HUES48 (cell line): ENCODE data around the gene NUP85.
"Not testable (repeated sequence)": the region's sequence is repeated elsewhere in the genome, so short reads cannot be mapped to it uniquely, and the experiment has no call there.

Source experiments
- H3K27ac ChIP-seq: one replicate; pipeline ENCODE4 v1.7.0; 2013; ENCODE audit warnings: low read depth, low read length, inconsistent platforms
- H3K27me3 ChIP-seq: 2 replicates; pipeline ENCODE4 v1.6.1; 2013; ENCODE audit warnings: mild to moderate bottlenecking, low read length; ENCODE audit not compliant: control insufficient read depth, insufficient read depth
- H3K36me3 ChIP-seq: 2 replicates; pipeline ENCODE4 v1.6.1; 2013; ENCODE audit warnings: low read length; ENCODE audit not compliant: control insufficient read depth, insufficient read depth
- H3K4me1 ChIP-seq: 2 replicates; pipeline ENCODE4 v1.6.1; 2013; ENCODE audit warnings: mild to moderate bottlenecking, low read length; ENCODE audit not compliant: control insufficient read depth, insufficient read depth
- H3K4me3 ChIP-seq: 2 replicates; pipeline ENCODE4 v1.5.1; 2013; ENCODE audit warnings: mild to moderate bottlenecking, low read depth, low read length
- H3K9ac ChIP-seq: 2 replicates; pipeline ENCODE4 v1.6.1; 2013; ENCODE audit warnings: mild to moderate bottlenecking, low read depth, low read length, moderate library complexity
- H3K9me3 ChIP-seq: 2 replicates; pipeline ENCODE4 v1.6.1; 2013; ENCODE audit warnings: low read length; ENCODE audit not compliant: control insufficient read depth, insufficient read depth

The NUP85 gene

DNA sequence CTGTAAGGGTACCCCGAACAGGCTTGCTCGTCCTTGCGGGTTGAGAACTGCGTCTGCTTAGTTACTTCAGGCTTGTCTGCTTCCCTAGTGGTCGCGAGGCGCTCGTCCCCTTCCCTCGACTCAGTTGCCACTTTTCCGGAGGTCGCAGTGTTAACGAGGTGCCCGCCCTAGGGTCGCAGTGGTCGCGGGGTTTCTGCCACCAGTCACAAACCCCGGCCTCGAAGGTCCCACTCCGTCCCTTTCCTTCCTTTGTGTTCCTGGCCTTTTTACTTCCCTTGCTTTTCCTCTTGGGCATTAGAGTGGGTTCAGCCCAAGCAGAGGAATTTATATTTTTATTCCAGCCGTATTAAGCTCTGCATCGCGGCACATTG lies 299 bp downstream of the NUP85 start:
- Histone ChIP-seq H3K9ac (peak overlapping the region; percentile 96), H3K9me3 (no peaks in the 10 kb centered on the region), H3K4me1 (peaks cover 3% of the 10 kb centered on the region; the same call in 1 of the 2 replicates), H3K36me3 (peaks cover 24% of the 10 kb centered on the region), H3K27ac (peak overlapping the region; percentile 99), H3K4me3 (peak overlapping the region; percentile 92), H3K27me3 (no peaks in the 10 kb centered on the region)

DNA sequence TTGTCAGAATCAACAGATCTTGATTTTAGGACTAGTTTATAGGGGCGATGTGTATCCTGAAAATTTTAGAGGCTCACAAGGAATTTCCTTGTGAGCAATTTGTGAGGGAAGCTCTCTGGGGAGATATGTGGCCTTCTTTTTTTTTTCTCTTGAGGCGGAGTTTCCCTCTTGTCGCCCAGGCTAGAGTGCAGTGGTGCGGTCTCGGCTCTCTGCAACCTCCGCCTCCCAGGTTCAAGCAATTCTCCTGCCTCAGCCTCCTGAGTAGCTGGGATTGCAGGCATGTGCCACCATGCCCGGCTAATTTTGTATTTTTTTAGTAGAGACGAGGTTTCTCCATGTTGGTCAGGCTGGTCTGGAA lies 1.6 kb downstream of the NUP85 start:
- H3K4me1 ChIP-seq, H3K9me3 ChIP-seq, H3K4me3 ChIP-seq, H3K27ac ChIP-seq, H3K27me3 ChIP-seq, H3K9ac ChIP-seq: not testable (repeated sequence)
- peaks cover 35% of the 10 kb centered on the region for H3K36me3 ChIP-seq

DNA sequence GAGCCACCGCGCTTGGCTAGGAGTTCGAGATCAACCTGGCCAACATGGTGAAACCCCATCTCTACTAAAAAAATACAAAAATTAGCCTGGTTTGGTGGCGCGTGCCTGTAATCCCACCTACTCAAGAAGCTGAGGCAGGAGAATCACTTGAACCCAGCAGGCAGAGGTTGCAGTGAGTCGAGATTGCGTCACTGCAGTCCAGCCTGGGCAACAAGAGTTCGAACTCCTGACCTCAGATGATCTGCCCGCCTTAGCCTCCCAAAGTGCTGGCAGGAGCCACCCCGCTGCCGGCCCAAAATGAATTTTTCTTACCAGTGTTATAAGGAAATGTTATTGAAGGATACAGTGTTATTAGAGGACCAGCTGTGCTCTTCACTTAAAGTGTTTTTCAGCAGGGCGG lies 2.3 kb downstream of the NUP85 start:
- Histone ChIP-seq H3K36me3 (peaks cover 41% of the 10 kb centered on the region), H3K4me3 (no peak overlapping the region)

DNA sequence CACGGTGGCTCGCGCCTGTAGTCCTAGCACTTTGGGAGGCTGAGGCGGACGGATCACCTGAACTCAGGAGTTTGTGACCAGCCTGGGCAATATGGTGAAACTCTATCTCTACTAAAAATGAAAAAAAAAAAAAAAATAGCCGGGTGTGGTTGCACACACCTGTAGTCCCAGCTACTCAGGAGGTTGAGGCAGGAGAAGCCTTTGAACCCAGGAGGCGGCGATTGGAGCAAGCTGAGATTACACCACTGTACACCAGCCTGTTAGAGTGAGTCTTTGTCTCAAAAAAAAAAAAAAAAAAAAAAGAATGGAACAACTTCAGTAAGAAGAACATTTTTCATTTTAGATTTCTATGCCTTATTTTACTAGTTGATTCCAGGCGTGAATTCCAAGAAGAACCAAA lies 2.7 kb downstream of the NUP85 start:
- no peak overlapping the region for H3K9ac ChIP-seq
- H3K27me3 ChIP-seq, result no peaks in the 10 kb centered on the region
- no peak overlapping the region for H3K4me3 ChIP-seq
- peaks cover 3% of the 10 kb centered on the region; the same call in 1 of the 2 replicates for H3K4me1 ChIP-seq
- no peaks in the 10 kb centered on the region for H3K9me3 ChIP-seq
- H3K36me3 ChIP-seq, result peaks cover 45% of the 10 kb centered on the region
- H3K27ac ChIP-seq, result no peak overlapping the region

More for the DNA sequence above, 2.3 kb downstream of the NUP85 start:
- H3K4me1 ChIP-seq, result peaks cover 3% of the 10 kb centered on the region; the same call in 1 of the 2 replicates
- no peak overlapping the region for H3K9ac ChIP-seq
- H3K27ac ChIP-seq, result no peak overlapping the region
- H3K27me3 ChIP-seq, result no peaks in the 10 kb centered on the region
- H3K9me3 ChIP-seq, result no peaks in the 10 kb centered on the region

DNA sequence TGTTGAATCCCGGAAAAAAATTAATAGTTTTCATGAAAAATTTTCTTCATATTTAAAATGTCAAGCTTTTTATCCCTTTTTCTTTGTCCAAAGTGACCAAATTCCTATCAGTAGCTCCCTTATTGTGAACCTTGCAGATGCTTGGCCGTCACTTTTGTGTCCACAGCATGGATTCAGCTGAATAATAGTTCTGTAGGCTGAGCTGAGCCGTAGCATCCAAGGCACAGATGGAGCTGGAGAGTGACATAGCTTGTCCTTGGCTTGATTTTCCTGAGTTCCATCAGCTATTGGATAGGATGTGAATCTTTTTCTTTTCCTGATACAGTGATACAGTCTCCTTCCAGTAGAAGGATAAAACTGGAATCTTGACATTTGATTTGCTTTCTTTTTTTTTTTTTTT lies 3.6 kb downstream of the NUP85 start:
- H3K9me3 ChIP-seq, result no peaks in the 10 kb centered on the region
- peaks cover 3% of the 10 kb centered on the region; the same call in 1 of the 2 replicates for H3K4me1 ChIP-seq
- H3K9ac ChIP-seq, result no peak overlapping the region
- peaks cover 53% of the 10 kb centered on the region for H3K36me3 ChIP-seq
- no peak overlapping the region for H3K4me3 ChIP-seq
- no peak overlapping the region for H3K27ac ChIP-seq
- no peaks in the 10 kb centered on the region for H3K27me3 ChIP-seq

DNA sequence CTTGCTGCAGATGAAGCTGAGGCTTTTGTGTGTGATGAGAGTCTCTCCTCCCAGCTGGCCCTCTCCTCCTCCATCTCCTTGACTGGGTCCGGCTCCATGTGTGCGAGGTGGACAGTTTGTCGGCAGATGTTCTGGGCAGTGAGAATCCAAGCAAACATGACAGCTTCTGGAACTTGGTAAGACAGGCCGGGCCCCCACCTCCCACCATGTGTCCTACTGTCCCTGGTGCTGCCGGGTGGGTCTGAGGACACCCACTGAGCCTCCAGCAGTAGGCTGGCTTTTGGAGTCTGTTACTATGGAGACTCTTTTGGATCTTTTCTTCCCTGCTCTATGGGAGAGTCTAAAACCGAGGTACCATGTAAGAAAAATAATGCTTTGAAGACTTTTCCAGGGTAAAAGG lies 12.7 kb downstream of the NUP85 start:
- H3K4me3 ChIP-seq, result no peak overlapping the region
- peaks cover 80% of the 10 kb centered on the region for H3K36me3 ChIP-seq

DNA sequence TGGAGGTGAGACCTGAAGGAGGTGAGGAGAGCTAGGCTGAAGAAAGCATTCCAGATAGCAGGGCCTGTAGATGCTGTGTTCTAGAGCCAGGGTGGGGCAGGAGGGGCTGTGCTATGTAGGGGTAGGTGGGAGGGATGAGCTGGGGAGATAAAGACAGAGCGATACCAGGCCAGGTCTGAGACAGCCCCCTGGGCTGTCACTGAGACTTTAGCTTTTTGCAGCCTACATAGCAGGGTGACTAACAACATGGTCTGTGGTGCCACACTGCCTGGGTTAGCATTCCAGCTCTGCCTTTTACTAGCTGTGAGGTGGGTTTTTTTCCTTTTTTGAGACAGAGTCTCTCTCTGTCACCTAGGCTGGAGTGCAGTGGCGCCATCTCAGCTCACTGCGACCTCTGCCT lies 14.3 kb downstream of the NUP85 start:
- Histone ChIP-seq H3K4me1 (no peaks in the 10 kb centered on the region), H3K27ac (no peak overlapping the region), H3K9me3 (no peaks in the 10 kb centered on the region), H3K4me3 (no peak overlapping the region), H3K9ac (no peak overlapping the region), H3K36me3 (peaks cover 73% of the 10 kb centered on the region), H3K27me3 (no peaks in the 10 kb centered on the region)

More for the DNA sequence above, 12.7 kb downstream of the NUP85 start:
- Histone ChIP-seq H3K4me1 (no peaks in the 10 kb centered on the region), H3K9ac (no peak overlapping the region), H3K27ac (no peak overlapping the region), H3K9me3 (no peaks in the 10 kb centered on the region), H3K27me3 (no peaks in the 10 kb centered on the region)

DNA sequence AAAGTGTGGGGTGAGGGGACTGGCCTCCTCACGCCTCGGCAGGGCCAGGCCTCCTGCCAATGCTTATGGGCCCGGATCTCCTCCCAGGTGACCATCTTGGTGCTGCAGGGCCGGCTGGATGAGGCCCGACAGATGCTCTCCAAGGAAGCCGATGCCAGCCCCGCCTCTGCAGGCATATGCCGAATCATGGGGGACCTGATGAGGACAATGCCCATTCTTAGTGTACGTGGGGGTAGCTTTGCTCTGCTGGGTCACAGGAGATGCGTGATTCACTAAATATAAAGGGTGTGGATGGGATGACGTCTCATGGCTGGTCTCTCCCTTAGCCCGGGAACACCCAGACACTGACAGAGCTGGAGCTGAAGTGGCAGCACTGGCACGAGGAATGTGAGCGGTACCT lies 19.5 kb downstream of the NUP85 start:
- no peaks in the 10 kb centered on the region for H3K9me3 ChIP-seq
- H3K4me3 ChIP-seq, result no peak overlapping the region
- no peak overlapping the region for H3K27ac ChIP-seq
- H3K9ac ChIP-seq, result no peak overlapping the region
- H3K27me3 ChIP-seq, result no peaks in the 10 kb centered on the region
- H3K4me1 ChIP-seq, result no peaks in the 10 kb centered on the region
- H3K36me3 ChIP-seq, result peaks cover 71% of the 10 kb centered on the region

DNA sequence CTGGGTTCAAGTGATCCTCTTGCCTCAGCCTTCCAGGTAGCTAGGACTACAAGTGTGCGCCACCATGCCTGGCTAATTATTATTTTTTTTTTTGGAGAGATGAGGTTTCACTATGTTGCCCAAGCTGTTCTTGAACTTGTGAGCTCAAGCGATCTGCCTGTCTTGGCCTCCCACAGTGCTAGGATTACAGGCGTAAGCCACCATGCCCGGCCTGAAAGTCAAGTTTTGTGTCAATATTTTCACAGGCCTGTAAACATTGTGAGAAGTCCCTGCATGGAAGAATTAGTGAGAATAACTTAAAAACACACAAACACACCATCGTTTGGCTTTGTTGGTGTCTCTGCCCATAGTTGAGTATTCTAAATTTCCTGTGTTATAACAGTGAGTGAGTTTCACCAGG lies 22.2 kb downstream of the NUP85 start:
- peaks cover 84% of the 10 kb centered on the region for H3K36me3 ChIP-seq

DNA sequence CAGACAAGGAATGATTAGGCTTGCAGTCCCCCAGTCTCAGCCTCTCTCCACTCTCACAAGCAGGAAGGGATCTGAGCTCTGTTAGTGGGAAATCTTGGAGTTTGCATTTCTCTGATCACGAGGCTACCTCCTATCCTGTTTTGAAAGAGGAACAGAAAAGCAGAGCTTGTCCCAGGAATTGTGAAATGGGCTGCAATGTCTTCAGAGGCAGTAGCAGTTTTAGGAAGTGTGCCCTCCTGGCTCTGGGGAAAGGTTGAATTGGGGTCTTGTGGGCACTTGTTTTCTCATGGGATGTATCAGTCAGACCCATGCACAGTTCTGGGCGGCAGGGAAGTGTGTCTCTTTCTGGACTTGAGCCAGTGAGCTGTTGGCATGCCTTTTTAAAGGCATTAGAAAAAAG lies 22.8 kb downstream of the NUP85 start:
- Histone ChIP-seq H3K27me3 (no peaks in the 10 kb centered on the region), H3K4me3 (no peak overlapping the region), H3K4me1 (no peaks in the 10 kb centered on the region), H3K9ac (no peak overlapping the region), H3K9me3 (no peaks in the 10 kb centered on the region), H3K27ac (no peak overlapping the region), H3K36me3 (peaks cover 86% of the 10 kb centered on the region)

More for the DNA sequence above, 22.2 kb downstream of the NUP85 start:
- Histone ChIP-seq H3K9ac (no peak overlapping the region), H3K4me3 (no peak overlapping the region), H3K4me1 (no peaks in the 10 kb centered on the region), H3K27me3 (no peaks in the 10 kb centered on the region), H3K9me3 (no peaks in the 10 kb centered on the region), H3K27ac (no peak overlapping the region)

DNA sequence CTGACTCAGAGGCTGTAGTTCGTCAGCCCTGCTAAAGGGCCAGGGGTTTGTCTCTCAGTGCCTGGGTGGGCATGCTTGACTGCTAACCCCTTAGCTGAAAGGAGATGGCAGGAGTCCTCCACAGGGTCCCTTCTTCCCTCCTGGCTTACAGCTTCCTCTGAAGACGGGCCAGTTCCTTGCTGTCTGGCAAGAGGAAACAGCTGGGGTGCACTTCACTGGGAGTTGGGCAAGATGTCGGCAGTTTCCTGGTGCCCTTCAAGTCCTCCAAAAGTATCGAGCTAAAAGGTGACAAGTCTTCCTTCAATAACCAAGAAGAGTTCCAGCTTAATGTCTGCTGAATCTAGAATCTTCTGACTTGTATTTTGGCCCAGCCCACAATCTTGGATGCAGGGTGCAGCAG lies 23.4 kb downstream of the NUP85 start:
- H3K4me1 ChIP-seq, result no peaks in the 10 kb centered on the region
- no peaks in the 10 kb centered on the region for H3K27me3 ChIP-seq
- peaks cover 85% of the 10 kb centered on the region for H3K36me3 ChIP-seq
- H3K9ac ChIP-seq, result no peak overlapping the region
- no peak overlapping the region for H3K27ac ChIP-seq
- H3K4me3 ChIP-seq, result no peak overlapping the region
- no peaks in the 10 kb centered on the region for H3K9me3 ChIP-seq

DNA sequence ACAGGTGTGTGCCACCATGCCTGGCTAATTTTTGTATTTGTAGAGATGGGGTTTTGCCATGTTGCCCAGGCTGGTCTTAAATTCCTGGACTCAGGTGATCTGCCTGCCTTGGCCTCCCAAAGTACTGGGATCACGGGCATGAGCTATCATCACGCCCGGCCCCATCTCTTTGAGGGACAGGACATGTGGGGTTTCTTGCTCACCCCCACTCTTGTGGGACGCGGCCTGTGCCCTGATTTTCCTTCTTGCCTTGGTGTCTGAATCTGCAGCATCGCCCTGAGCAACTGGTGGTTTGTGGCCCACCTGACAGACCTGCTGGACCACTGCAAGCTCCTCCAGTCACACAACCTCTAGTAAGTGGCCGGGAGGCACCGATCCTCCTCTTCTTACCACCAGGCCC lies 25.6 kb downstream of the NUP85 start:
- Histone ChIP-seq H3K4me1 (no peaks in the 10 kb centered on the region), H3K36me3 (peaks cover 88% of the 10 kb centered on the region), H3K27ac (no peak overlapping the region), H3K27me3 (no peaks in the 10 kb centered on the region), H3K9me3 (no peaks in the 10 kb centered on the region), H3K4me3 (no peak overlapping the region), H3K9ac (no peak overlapping the region)
